ENCODE data around the gene OR2W3. TPM values are rescaled to one million over a fixed set of nuclear protein-coding genes. Genes with fewer than 3 reads are reported as not detected.

The OR2W3 gene
- total RNA-seq, 1 donor from 2014 or later = not detected

- Histone ChIP-seq H3K9me3 (ENCODE audit: low read depth) (peaks cover 8% of the 10 kb centered on the region), H4K20me1 (ENCODE audit: low read depth) (no peaks in the 10 kb centered on the region), H3K27ac (no peak overlapping the region), H3K9ac (no peak overlapping the region), H2AFZ (replicated peaks) (no peak overlapping the region), H3K4me3 (no peak overlapping the region), H3K4me2 (no peak overlapping the region), H3K36me3 (no peaks in the 10 kb centered on the region), H3K27me3 (no peaks in the 10 kb centered on the region), H3K4me1 (no peaks in the 10 kb centered on the region), H3K79me2 (ENCODE audit: low read depth) (no peaks in the 10 kb centered on the region), H3F3A (ENCODE audit: low read depth) (no peaks in the 10 kb centered on the region)
- Mint-ChIP-seq H3K9me3 (no peaks in the 10 kb centered on the region), H3K4me3 (no peak overlapping the region), H3K36me3 (no peaks in the 10 kb centered on the region), H3K4me1 (no peaks in the 10 kb centered on the region), H3K27me3 (ENCODE audit: insufficient read depth, low read depth) (no peaks in the 10 kb centered on the region), H3K27ac (no peak overlapping the region)
- no peak for DNase-seq (ENCODE audit: low spot score)
- no peak for TF ChIP-seq EZH2 (IDR thresholded peaks at IDR 0.05)
- TF ChIP-seq EZH2phosphoT487 (IDR thresholded peaks at IDR 0.05) = no peak
- TF ChIP-seq CTCF (IDR thresholded peaks at IDR 0.05) = no peak
These were observed 10.5 kb upstream of the OR2W3 start for GRCh38 chr1:247884797-247885413.

GRCh38 chr1:247895976-247896375 is 589 bp downstream of the OR2W3 start:
- TF ChIP-seq EZH2 (IDR thresholded peaks at IDR 0.05) (no peak), EZH2phosphoT487 (IDR thresholded peaks at IDR 0.05) (no peak), CTCF (IDR thresholded peaks at IDR 0.05) (no peak)
- no peak overlapping the region for H3K4me3 ChIP-seq
- no peaks in the 10 kb centered on the region for H3K79me2 ChIP-seq (ENCODE audit: low read depth)
- H3K27ac Mint-ChIP-seq = no peak overlapping the region
- no peaks in the 10 kb centered on the region for H3K4me1 ChIP-seq
- no peaks in the 10 kb centered on the region for H3K27me3 ChIP-seq
- no peak overlapping the region for H3K4me3 Mint-ChIP-seq
- H3K36me3 Mint-ChIP-seq = no peaks in the 10 kb centered on the region
- no peak overlapping the region for H3K9ac ChIP-seq
- H3K27me3 Mint-ChIP-seq (ENCODE audit: insufficient read depth, low read depth) = no peaks in the 10 kb centered on the region
- peaks cover 4% of the 10 kb centered on the region for H3K9me3 ChIP-seq (ENCODE audit: low read depth)
- H3K27ac ChIP-seq = no peak overlapping the region
- DNase-seq (ENCODE audit: low spot score) = no peak
- H3K4me2 ChIP-seq = no peak overlapping the region
- no peaks in the 10 kb centered on the region for H3F3A ChIP-seq (ENCODE audit: low read depth)
- H3K9me3 Mint-ChIP-seq = peaks cover 18% of the 10 kb centered on the region
- H2AFZ ChIP-seq (replicated peaks) = no peak overlapping the region
- H3K4me1 Mint-ChIP-seq = no peaks in the 10 kb centered on the region
- H4K20me1 ChIP-seq (ENCODE audit: low read depth) = no peaks in the 10 kb centered on the region
- no peaks in the 10 kb centered on the region for H3K36me3 ChIP-seq

- Mint-ChIP-seq H3K36me3 (no peaks in the 10 kb centered on the region), H3K4me3 (no peak overlapping the region), H3K27me3 (ENCODE audit: insufficient read depth, low read depth) (peaks cover 2% of the 10 kb centered on the region), H3K9me3 (peaks cover 28% of the 10 kb centered on the region), H3K27ac (no peak overlapping the region), H3K4me1 (no peaks in the 10 kb centered on the region)
- Histone ChIP-seq H3K36me3 (no peaks in the 10 kb centered on the region), H3K27me3 (no peaks in the 10 kb centered on the region), H3K27ac (no peak overlapping the region), H2AFZ (replicated peaks) (no peak overlapping the region), H4K20me1 (ENCODE audit: low read depth) (no peaks in the 10 kb centered on the region), H3K4me2 (no peak overlapping the region), H3F3A (ENCODE audit: low read depth) (no peaks in the 10 kb centered on the region), H3K4me3 (no peak overlapping the region), H3K9ac (no peak overlapping the region), H3K4me1 (no peaks in the 10 kb centered on the region), H3K9me3 (ENCODE audit: low read depth) (no peaks in the 10 kb centered on the region), H3K79me2 (ENCODE audit: low read depth) (no peaks in the 10 kb centered on the region)
- no peak for DNase-seq (ENCODE audit: low spot score)
- no peak for TF ChIP-seq EZH2 (IDR thresholded peaks at IDR 0.05)
These were observed 8.7 kb downstream of the OR2W3 start for GRCh38 chr1:247904122-247904521.

GRCh38 chr1:247905181-247905580 is 9.8 kb downstream of the OR2W3 start:
- no peak for TF ChIP-seq EZH2 (IDR thresholded peaks at IDR 0.05)
- no peak for TF ChIP-seq EZH2phosphoT487 (IDR thresholded peaks at IDR 0.05)
- TF ChIP-seq CTCF (IDR thresholded peaks at IDR 0.05) = no peak
- H3K9me3 ChIP-seq (ENCODE audit: low read depth) = peaks cover under 1% of the 10 kb centered on the region
- H3K36me3 Mint-ChIP-seq = no peaks in the 10 kb centered on the region

More at GRCh38 chr1:247905181-247905580, 9.8 kb downstream of the OR2W3 start:
- H3K4me3 ChIP-seq = no peak overlapping the region
- Mint-ChIP-seq H3K27ac (no peak overlapping the region), H3K9me3 (peaks cover 28% of the 10 kb centered on the region), H3K27me3 (ENCODE audit: insufficient read depth, low read depth) (peaks cover 2% of the 10 kb centered on the region), H3K4me3 (no peak overlapping the region), H3K4me1 (no peaks in the 10 kb centered on the region)
- no peak overlapping the region for H3K9ac ChIP-seq
- H3F3A ChIP-seq (ENCODE audit: low read depth) = no peaks in the 10 kb centered on the region
- H3K4me1 ChIP-seq = no peaks in the 10 kb centered on the region
- no peaks in the 10 kb centered on the region for H3K79me2 ChIP-seq (ENCODE audit: low read depth)
- no peak overlapping the region for H3K4me2 ChIP-seq
- H3K36me3 ChIP-seq = no peaks in the 10 kb centered on the region
- no peak overlapping the region for H2AFZ ChIP-seq (replicated peaks)
- no peak overlapping the region for H3K27ac ChIP-seq
- H3K27me3 ChIP-seq = no peaks in the 10 kb centered on the region
- H4K20me1 ChIP-seq (ENCODE audit: low read depth) = no peaks in the 10 kb centered on the region
- DNase-seq (ENCODE audit: low spot score) = no peak

Data from neural progenitor cell (in vitro differentiated cells).